GM18861 (cell line): ENCODE data around the gene TRMT2B.
A peak's percentile ranks its signal among the peaks of the same experiment; 100 is the strongest.
"Not testable (repeated sequence)": the region's sequence is repeated elsewhere in the genome, so short reads cannot be mapped to it uniquely, and the experiment has no call there.

Experiments used
- ATAC-seq: cut with Tn5 transposase; IDR thresholded peaks from one replicate; pipeline ENCODE4 v1.9.1; 2021; ENCODE audit not compliant: unreplicated experiment

The TRMT2B gene

DNA sequence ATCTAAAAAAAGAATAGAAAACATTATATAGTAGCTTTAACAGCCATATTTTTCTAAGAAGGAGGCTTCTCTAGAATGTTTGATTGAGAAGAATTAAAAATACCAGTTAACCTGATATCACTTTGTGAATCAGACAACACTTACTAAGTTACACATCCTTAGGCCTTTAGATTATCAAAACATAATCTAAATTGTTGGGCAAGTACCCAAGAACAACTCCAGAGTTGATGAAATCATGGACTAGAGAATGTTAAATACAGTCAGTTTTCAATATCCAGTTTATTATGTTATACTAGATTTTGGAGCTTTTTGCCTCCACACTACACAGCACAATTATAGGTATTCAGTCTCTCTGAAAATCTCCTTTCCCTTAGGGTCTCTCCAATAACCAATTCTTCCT lies 42.8 kb downstream of the TRMT2B start:
- no peak for ATAC-seq

DNA sequence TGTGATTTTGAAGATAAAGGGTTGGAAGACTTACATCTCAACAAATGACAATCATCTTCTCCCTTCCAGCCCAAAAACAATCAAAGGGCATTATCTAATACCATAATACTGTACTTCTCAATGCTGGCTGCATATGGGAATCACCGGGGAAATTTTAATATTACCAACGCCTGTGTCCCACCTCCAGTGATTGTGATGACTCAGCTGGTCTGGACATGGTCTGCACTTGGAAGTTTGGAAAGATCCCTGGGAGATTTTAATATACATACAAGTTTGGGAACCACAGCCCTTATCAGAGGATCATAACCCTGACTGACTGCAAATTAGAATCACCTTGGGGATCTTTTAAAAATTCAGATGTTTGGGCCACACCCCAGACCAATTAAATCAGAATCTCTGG lies 52.5 kb downstream of the TRMT2B start:
- ATAC-seq = no peak

DNA sequence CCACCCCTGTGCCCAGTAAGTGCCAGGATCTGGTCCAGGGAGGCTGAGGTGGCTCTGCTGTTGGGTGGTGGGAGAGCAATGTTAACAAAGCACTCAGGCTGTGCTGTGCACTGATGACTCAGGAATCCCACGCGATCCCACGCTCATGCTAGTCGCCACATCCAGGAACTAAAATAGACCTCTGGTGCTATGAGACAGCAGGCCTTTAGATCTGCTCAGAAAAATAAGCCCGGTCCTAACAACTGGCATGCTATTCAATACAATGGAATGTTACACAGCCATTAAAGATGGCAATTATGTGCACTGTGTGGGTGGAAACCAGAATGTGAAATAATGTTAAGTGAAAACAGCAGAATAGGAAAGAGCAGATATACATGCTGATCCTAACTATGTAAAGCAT lies 56.4 kb downstream of the TRMT2B start:
- no peak for ATAC-seq

DNA sequence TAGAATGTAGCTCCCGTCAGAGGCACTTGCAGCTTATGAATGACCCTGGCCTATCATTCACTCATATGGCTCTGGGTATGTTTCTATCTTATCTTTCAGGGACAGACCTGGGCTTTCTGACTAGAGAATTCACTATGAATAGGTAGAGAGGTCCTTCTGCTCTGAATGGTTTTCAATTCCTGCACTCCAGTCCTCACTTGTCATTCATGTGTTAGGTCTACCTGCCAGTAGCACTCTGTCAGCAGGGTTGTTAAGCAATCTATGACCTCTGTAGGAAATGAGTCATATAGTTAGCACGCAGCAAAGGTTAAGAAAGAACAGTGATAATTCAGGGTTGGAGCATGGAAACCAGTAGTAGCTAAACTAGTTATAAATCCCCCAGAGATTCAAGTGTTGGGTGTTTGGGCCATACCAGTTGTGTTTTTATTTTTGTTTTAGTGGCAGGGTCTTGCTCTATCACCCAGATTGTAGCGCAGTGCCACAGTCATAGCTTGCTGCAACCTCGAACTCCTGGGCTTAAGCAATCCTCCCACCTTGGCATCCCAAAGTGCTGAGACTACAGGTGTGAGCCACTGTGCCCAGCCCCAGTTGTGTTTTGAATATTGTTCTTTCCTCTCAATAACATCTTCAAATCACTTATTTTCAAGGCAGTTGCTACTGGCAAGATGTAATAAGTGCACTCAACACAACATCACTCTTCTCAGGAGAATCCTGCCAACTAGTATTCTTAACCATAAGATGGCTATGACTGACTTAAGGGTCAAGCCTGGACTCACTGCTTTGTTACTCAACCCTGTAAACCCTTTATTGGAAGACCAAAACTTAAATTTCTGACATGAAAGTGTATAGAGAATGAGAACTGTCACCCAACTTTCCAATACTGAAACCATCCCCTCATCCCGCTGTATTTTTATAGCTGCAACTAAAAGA lies 57.3 kb downstream of the TRMT2B start:
- peak; percentile 89 for ATAC-seq

DNA sequence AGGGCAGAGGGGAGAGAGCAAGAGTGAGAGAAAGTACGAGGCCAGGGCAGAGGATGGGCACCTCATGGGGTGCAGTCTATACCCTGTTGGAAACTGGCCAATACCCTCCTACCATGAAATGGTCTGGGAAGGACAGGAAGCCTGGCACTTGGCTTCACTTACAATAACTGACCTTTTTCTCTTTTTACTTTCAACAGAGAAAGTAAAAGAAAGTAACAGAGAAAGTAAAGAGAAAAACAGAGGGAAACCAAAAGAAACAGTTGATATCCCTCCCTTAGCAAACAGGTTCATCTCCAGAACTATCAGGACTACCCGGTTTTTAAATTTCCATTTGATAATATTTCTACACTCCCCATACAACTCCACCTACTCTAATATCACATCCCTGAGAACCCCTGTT lies 61.8 kb downstream of the TRMT2B start:
- ATAC-seq = no peak

DNA sequence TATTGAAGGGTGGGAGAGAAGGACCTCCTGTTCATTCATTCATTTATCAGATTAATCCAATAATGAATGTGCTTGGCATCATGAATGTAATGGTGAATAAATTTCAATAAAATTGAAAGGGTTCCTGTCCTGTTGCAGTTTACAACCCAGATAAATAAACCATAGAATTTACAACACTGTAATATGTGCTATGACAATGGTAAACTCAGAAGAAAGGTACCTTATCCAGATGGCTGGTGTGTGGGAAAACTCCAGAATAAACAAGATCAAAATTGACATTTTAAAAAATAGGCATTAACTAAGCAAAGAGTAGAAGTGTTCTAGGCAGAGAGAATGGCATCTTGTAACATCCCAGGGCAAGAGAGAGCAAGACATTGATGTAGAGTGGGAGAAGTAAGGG lies 67.1 kb downstream of the TRMT2B start:
- no peak for ATAC-seq

DNA sequence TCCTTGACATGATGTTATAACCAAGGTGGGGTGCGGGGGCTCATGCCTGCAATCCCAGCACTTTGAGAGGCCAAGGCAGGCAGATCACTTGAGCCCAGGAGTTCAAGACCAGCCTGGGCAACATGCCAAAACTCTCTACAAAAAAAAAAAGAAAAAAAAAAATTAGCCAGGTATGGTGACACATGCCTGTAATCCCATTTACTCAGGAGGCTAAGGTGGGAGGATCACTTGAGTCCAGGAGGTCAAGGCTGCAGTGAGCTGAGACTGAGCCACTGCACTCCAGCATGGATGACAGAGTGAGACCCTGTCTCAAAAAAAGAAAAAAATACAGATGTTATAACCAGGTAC lies 70.4 kb downstream of the TRMT2B start:
- not testable (repeated sequence) for ATAC-seq

DNA sequence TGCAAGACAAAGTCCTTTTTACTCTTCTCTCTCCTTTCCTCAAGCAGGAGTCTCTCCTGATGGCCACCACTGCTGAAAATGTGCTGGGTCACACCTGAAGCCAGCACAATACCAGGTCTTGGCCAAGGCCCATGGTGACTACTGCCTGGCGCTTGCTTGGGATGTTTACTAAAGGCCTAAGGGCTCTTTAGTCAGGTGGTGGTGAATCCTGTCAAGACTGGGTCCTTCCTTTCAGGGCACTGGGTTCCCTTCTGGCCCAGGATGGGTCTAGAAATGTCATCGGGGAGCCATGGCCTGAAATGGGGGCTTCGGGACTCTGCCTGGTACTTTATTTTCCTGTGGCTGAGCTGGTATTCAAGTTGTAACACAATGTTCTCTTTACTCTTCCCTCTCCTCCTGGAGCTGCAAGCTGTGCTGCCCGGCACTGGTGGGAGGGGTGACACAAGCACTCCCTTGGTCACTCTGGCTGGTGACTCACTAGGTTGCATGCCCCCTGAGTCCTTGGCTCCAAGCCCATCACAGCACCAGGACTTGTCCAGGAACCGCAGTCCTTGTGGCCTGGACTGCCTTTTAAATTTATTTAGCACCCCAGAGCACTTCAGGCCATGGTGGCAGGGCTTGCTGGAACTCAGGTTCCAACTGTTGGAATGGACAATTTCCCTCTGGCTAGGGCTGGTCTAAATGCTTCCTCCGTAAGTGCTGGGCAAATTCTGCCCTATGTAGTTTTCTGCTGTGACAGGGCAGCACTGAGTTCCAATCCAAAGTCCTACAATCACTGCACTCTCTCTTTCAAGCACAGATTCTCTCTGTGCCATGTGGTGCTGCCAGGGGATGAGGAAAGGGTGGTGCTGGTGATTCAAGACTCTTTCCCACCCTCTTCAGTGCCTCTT lies 71.1 kb downstream of the TRMT2B start:
- ATAC-seq = no peak

DNA sequence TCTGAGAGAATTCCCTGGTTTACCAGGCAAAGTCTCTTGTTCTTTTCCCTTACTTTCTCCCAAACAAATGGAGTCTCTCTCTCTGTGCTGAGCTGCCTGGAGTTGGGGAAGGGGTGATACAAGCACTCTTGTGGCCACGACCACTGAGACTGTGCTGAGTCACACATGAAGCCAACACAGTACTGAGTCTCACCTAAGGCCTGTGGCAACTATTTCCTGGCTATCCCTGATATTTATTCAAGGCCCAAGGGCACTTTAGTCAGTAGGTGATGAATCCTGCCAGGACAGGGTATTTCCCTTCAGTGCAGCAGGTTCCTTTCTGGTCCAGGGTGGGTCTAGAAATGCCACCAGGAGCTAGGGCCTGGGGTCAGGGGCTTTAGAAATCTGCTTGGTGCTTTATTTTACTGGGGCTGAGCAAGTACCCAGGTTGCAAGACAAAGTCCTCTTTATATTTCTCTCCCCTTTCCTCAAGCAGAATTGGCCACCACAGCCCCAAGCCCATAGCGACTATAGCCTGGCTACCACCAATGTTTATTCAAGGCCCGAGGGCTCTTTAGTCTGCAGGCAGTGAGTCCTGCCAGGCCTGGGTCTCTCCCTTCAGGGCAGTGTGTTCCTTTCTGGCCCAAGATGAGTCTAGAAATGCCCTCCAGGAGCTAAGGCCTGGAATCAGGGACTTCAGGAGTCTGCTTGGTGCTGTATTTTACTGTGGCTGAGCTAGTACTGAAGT lies 71.9 kb downstream of the TRMT2B start:
- no peak for ATAC-seq

DNA sequence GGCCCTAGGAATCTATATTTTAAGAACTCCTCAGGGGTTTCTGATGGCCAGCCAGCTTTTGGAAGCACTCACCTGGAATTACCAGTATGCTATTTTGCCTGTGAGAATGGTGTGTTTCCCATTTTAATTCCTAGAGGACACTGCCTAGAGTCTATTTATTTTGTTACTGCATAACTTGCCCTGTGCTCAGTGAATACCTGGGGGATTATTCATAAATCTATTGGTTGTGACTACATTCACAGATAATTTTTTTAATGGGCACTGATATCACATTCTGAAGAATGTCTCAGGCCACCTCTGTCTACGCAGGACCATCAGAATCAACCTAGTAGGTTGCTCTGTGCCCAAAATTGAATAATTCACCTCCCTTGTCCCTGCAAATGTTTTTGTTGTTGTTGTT lies 75.7 kb downstream of the TRMT2B start:
- no peak for ATAC-seq

DNA sequence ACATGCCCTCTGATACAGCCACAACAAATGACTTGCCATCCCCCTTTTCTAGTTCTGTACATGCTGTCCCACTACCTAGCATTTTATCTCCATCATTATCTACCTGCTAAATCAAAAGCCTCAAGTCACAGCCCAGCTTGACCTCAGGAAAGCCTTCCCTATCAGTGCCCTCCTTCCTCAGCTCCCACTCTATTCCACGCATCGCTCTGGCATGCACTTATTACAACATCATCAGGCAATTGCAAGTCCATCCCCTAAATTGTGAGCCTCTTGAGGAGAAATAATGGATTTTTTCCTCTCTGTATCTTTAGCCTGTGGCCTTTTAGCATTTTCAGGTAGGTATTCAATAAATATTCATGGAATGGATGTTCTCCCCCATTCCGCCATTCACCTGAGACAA lies 76.7 kb downstream of the TRMT2B start:
- no peak for ATAC-seq

DNA sequence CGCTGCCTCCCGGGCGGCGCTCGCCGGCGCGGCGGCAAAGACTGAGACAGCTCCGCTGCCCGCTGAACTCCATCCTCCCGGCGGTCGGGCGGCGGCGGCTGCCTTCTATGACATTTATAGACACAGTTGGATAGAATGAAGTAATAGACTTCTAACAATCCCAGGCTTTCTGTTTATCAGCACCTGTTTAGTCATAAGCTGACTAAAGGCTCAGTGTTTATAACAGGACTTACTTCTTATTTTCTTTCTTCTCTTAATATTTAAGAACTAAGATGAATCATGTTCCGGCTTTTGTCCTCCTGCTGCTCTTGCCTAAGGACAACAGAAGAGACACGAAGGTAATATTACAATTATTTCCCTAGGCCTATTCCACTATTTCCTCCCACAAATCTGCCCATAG lies 78.5 kb downstream of the TRMT2B start:
- no peak for ATAC-seq

DNA sequence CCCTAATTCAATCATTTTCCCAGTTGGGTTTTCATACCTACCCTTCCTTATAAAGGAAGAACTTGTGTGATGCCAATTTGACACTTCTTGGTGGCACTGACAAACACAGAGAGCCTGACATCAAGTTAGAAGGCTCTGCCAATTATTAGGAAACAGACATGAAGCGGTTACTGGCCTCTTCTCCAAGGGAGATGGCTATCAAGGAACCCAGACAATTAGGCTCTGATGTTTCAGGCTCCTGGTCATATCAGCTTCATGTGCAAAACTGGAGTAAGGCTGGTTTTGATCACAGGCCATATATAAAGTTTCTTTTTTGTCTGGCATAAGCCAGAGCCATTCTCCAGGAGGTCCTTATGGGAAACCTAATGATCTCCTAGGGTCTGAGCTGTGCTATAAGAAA lies 82.0 kb downstream of the TRMT2B start:
- no peak for ATAC-seq

DNA sequence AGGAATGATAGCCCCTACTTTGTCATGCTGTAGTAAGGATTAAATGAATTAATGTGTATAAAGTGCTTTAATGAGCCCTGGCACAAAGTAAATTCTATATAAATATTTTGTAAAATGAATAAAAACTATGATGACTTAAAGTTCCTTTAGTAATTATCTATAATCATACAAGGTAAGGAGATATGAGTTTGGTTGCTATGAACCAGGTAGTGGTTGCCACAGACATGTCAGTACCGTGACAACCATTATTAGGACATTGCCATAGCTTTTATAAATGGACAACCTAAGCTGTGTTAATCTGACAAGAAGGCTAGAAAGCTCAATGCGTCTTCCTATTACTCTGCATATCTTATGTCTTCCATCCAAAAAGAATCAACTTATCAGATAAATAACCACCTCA lies 82.5 kb downstream of the TRMT2B start, which contains the start of gene ARL13A:
TSS of gene ARL13A (plus strand) at position 301 of the 400 bp plus-strand sequence. CDS start 3,982 bp downstream, outside the sequence.
- no peak for ATAC-seq

DNA sequence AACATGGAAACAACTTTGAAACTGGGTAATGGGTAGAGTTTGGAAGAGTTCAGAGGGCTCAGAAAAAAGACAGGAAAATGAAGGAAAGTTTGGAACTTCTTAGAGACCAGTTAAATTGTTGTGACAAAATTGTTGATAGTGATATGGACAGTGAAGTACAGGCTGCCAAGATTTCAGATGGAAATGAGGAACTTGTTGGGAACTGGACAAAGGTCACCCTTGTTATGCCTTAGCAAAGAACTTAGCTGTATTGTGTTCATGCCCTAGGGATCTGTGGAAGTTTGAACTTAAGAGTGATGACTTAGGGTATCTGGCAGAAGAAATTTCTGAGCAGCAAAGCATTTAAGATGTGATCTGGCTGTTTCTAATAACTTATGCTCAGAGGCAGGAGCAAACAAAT lies 87.5 kb downstream of the TRMT2B start:
- ATAC-seq = no peak

DNA sequence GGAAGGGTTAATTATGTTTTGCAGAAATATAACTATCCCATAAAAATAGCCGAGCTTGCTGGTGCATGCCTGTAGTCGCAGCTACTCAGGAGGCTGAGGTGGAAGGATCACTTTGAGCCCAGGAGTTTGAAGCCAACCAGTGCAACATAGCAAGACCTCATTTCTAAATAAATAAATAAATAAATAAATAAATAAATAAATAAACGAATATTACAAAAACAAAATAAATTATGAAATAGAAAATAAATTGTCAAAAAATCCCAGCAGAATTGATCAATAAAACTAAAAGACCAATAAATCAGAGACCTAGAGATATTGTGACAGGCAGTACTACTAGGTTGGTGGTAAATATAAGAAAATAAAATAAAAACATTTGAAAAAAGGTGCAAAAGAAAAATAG lies 89.1 kb downstream of the TRMT2B start:
- ATAC-seq = no peak
